ENCODE measurements around the gene MDM4. TPM values are rescaled to one million over a fixed set of nuclear protein-coding genes. Genes with fewer than 3 reads are reported as not detected.

Gene MDM4
- total RNA-seq, 1 donor from 2014 or later: 9.9 TPM

- intact Hi-C loops (cut with DNase I): no loop called here
- Histone ChIP-seq H3K27ac (no peak overlapping the region), H3K36me3 (no peaks in the 10 kb centered on the region)
Measured at GRCh38 chr1:204499511-204500468, 16.4 kb upstream of the MDM4 start.

GRCh38 chr1:204502241-204502640 lies 14.0 kb upstream of the MDM4 start:
- H3K27ac ChIP-seq: no peak overlapping the region
- H3K36me3 ChIP-seq: no peaks in the 10 kb centered on the region
- DNase-seq (ENCODE audit: low spot score in 2 of 2): no peak
- H3K27me3 ChIP-seq: no peaks in the 10 kb centered on the region
- H3K4me3 ChIP-seq: no peak overlapping the region
- TF ChIP-seq CTCF (IDR thresholded peaks at IDR 0.05): no peak
- H3K9me3 ChIP-seq: no peaks in the 10 kb centered on the region
- H3K4me1 ChIP-seq: peaks cover 0 to 4% of the 10 kb centered on the region in 2 donors
- intact Hi-C loops (cut with DNase I): no loop called here

More at GRCh38 chr1:204499511-204500468, 16.4 kb upstream of the MDM4 start:
- no peak overlapping the region for H3K4me3 ChIP-seq
- H3K4me1 ChIP-seq: peaks cover 0 to 6% of the 10 kb centered on the region in 2 donors
- H3K27me3 ChIP-seq: no peaks in the 10 kb centered on the region
- TF ChIP-seq CTCF (IDR thresholded peaks at IDR 0.05): no peak
- H3K9me3 ChIP-seq: no peaks in the 10 kb centered on the region
- no peak for DNase-seq (ENCODE audit: low spot score in 2 of 2)

DNA sequence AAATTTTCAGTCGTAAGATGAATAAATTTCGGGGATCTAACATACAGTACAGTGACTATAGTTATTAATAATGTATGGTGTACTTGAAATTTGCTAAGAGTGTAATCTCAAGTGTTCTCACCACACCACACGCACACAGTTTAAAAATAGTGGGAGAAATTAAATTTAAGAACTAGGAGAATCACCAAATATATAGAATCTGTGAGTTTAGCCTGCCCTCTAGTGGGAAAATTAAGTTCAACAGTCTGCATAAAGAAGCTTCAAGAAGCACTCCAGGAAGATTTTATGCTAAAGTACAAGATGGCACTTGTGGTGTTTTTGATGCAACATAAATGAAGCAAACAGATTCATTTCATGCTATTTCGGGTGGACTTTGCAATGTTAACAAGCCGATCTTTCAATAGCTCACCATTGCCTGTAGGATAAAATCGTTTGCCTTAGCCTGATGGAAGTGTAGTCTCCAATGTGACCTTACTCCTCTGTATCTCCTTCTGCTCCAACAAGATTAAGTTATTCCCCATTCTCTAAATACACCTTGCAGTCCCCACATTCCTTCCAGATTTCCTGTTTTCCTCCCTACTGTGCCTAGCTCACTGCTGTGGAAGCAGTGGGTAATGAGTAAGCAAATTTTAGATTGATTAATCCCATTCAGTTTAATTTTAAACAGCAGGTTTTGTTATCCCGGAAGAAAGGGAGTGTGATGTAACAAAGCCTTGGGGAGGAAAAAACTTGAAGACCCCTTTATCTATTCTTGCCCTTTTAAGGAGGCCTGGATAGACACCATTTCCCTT lies 12.9 kb upstream of the MDM4 start:
- Histone ChIP-seq H3K36me3 (no peaks in the 10 kb centered on the region), H3K27me3 (no peaks in the 10 kb centered on the region), H3K9me3 (no peaks in the 10 kb centered on the region), H3K27ac (no peak overlapping the region), H3K4me3 (no peak overlapping the region), H3K4me1 (peaks cover 0 to 4% of the 10 kb centered on the region in 2 donors)
- intact Hi-C loops (cut with DNase I): loop anchor here (1.0 kb wide), 2 partner anchors 57 to 72 kb away; no protein-coding TSS in a partner anchor
- DNase-seq (ENCODE audit: low spot score in 2 of 2): no peak
- peak; percentile 77 to 80 (median 79) for TF ChIP-seq CTCF (IDR thresholded peaks at IDR 0.05)

DNA sequence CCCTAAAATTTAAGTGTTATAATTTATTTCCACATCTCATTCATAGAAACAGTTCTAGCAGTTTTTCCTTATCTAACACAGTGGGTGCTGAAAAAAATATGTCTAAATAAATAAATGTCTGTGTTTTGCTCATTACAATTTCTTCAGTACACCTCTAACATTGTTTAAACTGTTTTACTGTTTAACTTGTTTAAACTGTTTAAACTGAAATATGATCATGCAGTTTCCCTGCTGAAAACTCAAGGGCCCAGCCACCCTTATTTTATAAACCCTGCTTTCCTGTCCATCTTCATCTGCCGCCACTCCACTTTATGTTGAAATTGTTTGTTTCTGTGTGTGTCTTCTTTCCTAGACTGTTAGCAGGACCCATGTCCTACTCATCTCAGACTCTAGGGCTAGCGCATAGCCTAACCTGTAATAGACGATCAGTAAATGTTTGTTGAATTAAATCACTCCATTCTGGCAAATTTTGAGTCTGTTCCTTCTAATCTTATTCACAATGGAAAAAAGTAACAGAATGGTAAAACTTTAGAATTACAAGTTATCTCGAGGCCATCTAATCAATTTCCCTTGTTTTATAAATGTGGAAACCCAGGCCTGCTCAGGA lies 12.2 kb upstream of the MDM4 start:
- TF ChIP-seq CTCF (IDR thresholded peaks at IDR 0.05): no peak
- Histone ChIP-seq H3K9me3 (no peaks in the 10 kb centered on the region), H3K36me3 (no peaks in the 10 kb centered on the region), H3K27ac (no peak overlapping the region), H3K4me3 (no peak overlapping the region), H3K4me1 (peaks cover 0 to 4% of the 10 kb centered on the region in 2 donors), H3K27me3 (no peaks in the 10 kb centered on the region)
- DNase-seq (ENCODE audit: low spot score in 2 of 2): no peak
- intact Hi-C loops (cut with DNase I): loop anchor here (1.0 kb wide), 2 partner anchors 58 to 73 kb away; no protein-coding TSS in a partner anchor

GRCh38 chr1:204505674-204506200 lies 10.5 kb upstream of the MDM4 start:
- no peak for TF ChIP-seq CTCF (IDR thresholded peaks at IDR 0.05)
- intact Hi-C loops (cut with DNase I): loop anchor here (2.0 to 5.0 kb wide), 3 partner anchors 95 to 708 kb away; partner anchors contain the start of genes ETNK2, PPP1R15B, ZBED6 and ZC3H11A
- Histone ChIP-seq H3K27me3 (no peaks in the 10 kb centered on the region), H3K4me3 (peak overlapping the region; percentile 43 to 59), H3K27ac (peak overlapping the region; percentile 85 to 87), H3K9me3 (no peaks in the 10 kb centered on the region), H3K4me1 (peaks cover 0 to 4% of the 10 kb centered on the region in 2 donors), H3K36me3 (no peaks in the 10 kb centered on the region)
- no peak for DNase-seq (ENCODE audit: low spot score in 2 of 2)
